Gastrocnemius medialis (tissue), 4 donors: ENCODE measurements around the gene TBR1.

ENCODE experiments used
- POLR2A ChIP-seq, 2 donors: fragments of 450-650 bp; IDR thresholded peaks; one replicate each; pipeline ENCODE4 v1.6.1; 2017; ENCODE audit warnings: antibody characterized with exemption in 2 of 2, mild to moderate bottlenecking in 2 of 2, moderate library complexity in 2 of 2
- TF ChIP-seq, protein P1 (sequence below), 5 experiments: fragments of 450-650 bp in 3 of 5; fragments of 200-600 bp in 2 of 5; sonication (generic) in 2 of 5; IDR thresholded peaks in 4 of 5; conservative IDR thresholded peaks in 1 of 5; 1 replicate in 4 of 5; 2 replicates in 1 of 5; pipeline ENCODE4 v1.5.1; 2016 to 2019; ENCODE audit warnings: antibody characterized with exemption in 5 of 5, mild to moderate bottlenecking in 3 of 5, moderate library complexity in 3 of 5

DNA sequence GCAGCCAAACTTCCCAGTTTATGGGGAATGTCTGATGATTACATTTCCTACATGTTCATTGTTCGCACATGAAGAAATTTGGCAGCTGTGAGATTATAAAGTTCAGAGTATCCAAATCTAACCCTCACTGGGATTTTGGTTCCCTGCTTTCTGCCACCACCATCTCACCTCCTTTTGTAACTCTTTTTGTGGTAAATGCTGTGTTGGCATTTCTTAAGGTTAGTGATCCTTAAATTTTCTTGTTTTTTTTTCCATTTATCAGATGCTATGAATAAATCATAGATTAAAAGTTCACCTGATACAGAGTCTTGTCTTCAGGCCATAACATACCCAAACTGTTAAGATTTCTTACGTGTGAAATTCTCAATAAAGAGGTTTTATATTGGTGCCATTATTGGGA lies 8.5 kb upstream of the TBR1 start:
- TF ChIP-seq POLR2A (IDR thresholded peaks at IDR 0.05), result no peak
- TF ChIP-seq, protein P1, sequence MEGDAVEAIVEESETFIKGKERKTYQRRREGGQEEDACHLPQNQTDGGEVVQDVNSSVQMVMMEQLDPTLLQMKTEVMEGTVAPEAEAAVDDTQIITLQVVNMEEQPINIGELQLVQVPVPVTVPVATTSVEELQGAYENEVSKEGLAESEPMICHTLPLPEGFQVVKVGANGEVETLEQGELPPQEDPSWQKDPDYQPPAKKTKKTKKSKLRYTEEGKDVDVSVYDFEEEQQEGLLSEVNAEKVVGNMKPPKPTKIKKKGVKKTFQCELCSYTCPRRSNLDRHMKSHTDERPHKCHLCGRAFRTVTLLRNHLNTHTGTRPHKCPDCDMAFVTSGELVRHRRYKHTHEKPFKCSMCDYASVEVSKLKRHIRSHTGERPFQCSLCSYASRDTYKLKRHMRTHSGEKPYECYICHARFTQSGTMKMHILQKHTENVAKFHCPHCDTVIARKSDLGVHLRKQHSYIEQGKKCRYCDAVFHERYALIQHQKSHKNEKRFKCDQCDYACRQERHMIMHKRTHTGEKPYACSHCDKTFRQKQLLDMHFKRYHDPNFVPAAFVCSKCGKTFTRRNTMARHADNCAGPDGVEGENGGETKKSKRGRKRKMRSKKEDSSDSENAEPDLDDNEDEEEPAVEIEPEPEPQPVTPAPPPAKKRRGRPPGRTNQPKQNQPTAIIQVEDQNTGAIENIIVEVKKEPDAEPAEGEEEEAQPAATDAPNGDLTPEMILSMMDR (IDR thresholded peaks at IDR 0.05 in 4 of 5, conservative IDR thresholded peaks at IDR 0.05 in 1 of 5), result no peak
